NCI-H2107 treated with DMSO at 0.1 percent for 48 hours (cell line): Measurements from ENCODE around the gene FOXO1.

ENCODE experiments used
- DNase-seq: peaks from one replicate; lab custom pipeline; 2025; ENCODE audit not compliant: unreplicated experiment; lab: John Stamatoyannopoulos, UW

FOXO1 gene

DNA sequence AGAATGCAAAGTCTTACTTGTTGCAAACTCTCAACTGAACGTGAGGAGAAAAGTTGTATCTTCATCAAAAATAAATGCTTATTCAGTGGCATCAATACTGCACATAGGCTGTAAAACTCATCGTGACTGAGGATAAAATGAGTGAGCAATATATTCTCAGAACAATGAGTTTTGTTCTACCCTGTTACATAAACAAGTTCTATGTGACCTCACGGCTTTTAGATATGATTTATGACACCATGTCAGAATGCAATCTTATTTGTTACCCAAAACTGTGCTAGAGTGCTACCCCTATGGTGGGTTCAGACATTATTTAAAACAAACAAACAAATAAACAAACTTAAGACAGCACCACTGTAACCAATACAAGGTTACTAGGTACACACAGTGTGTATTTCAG is 55.4 kb downstream of the FOXO1 start:
- no peak for DNase-seq

DNA sequence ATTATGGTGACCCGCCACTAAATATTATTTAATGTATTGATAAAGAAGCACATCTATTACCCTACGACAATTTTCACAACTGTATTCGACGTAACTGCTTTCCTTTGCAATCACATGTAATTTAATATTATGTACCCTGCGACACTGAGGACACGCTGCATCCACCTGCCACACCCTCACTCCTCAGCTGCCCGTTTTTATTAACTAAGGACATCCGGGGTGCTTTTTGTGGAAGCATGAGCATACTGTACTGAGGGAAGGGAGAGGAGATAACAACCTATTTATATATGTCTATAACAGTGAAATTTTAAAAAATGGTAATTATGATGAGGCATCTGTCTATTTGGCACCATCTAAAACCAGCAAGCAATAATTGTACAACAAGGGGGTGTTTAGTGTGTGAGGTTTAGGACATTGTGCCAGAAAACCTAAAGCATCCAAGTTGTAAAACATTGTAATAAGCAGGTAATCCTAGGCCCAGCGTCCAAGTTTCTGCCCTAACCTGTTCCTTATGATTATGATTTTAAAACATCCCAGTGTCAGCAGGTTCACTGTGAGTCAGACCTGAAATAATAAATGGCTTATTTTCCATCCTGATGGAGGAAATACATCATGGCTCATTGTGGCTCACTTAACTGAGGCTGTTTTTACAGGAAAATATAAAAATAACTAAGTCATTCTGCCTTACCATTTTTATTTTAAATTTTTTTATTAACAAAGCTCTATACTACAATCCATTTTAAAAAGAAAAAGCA is 56.3 kb downstream of the FOXO1 start:
- DNase-seq, result no peak

DNA sequence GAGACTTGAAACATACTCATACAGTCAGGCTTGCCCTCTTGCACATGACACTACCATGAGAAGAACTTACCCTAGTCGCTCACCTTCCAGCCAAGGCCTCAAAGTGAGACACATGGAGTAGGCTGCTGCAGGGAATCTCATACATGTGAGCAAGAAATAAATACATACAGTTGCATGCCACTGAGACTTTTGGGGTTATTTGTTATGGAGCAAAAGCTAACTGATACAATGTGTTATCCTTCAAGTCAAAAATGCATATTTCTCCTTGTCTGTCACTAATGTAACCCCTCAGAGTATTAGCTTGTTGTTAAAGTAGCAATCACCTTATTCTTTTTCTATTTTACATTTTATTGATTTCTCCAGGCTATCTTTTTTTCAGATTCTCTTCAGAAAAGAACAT is 58.1 kb downstream of the FOXO1 start:
- DNase-seq, result no peak

DNA sequence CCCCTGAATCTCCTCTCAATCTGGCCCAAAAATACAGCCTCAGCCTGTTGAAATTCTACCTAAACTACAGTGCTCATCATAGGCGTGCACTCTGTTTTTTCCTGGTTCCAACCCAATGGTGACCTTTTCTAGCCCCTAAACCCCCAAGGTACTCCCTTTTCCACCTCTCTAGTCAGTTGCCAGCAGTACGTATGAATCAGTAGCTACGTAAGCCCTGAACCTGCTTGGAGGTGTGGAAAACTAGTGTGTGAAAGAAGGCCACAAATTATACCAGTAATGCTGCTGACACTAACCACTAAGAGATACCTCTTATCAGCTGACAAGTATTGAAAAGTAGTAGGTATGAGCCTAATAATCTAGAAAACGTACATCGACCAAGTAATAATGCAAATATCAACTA is 60.9 kb downstream of the FOXO1 start:
- no peak for DNase-seq

DNA sequence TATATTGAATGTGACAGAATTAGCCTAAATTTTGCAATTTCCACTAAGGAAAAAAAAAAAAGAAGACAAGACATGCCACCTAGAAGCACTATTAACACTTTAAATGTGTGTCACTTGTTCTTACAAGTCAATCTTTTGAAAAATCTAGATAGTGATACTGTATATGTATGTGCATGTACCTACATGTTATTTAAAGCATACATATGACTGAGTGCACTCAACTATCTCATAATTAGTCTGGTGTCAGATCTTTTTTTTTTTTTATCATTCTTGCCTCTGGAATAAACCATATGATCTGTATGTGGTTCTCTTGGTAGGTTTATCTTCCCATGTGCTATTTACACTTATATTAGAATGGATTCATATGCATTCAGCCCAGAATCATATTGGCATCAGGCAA is 62.3 kb downstream of the FOXO1 start:
- DNase-seq, result no peak

DNA sequence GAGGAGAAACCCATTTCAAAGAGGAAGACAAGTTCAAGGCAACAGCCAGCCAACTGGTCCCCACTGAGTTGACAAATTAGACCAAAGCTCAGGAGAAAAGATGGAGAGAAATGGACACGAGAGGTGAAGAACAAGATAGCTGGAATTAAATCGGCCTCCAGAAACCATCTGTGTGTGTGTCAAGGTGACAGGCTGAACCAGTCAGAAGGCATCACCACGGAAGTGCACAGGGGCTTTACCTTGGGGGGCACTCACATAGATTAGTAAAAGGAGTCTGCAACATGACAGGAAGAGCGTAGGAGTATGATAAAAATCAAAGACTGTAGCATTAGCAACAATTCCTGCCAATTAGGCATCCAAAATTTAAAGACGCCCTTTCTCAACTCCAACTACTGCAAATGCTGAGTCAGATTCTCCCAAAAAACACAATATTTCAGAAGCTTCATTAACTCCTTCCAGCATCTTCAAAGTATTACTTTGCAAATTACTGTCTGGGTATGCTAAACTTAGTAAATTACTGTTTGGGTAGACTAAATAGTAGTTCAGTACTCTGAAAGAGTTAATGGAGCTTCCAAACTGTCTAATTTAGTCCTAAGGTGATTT is 66.2 kb downstream of the FOXO1 start:
- DNase-seq, result no peak

DNA sequence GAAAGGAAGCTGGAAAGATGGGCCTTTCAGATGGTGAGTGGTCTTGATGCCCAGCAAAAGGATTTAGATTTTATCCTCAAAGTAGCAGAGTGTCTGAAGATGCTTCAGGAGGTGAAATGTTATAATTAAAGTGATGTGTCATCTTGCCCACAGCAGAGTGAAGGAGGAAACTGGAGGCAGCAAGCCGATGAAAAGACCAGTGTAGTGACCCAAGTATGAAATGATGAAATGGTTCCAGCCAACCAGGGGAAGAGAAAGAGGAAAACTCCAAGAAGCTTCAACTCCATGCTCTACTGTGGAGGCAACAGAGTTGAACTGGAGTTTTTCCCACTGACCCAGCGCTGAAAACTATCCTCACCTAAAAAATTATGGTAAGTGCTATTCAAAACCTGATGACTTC is 66.7 kb downstream of the FOXO1 start:
- no peak for DNase-seq

DNA sequence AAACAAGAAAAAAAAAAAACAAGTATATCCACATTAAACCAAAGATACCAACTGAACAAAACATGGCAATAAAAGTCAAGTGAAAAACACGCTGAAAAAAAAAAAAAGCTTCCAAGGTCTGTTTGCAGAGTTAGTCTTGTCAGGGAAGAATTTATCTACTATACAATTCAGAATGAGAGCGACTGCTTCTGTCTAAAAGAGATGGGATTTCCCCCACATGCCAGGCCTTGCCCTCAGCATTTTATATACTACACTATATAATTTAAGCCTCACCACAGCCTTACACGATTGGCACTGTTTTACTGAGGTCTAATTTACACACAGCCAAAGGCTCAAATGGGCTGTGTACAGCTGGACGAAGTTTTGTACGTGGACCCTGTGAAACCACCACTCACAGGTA is 67.3 kb downstream of the FOXO1 start:
- no peak for DNase-seq

DNA sequence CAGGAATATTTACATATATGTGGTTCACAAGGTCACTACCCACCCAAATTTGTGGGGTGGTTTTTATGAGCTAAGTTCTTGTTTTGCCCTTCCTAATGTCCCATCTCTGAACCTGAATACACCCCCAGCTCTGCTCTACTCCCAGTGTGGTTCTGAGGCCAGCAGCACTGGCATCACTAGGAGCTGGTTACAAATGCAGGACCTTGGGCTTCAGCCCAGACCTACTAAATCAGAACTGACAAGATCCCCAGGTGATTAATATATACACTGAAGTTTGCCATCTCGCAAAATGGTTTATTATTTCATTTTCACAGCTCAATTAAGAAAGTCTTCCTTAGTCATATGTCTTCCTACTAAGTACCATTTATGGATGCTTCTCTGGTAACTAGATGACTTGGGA is 67.9 kb downstream of the FOXO1 start:
- DNase-seq, result no peak

DNA sequence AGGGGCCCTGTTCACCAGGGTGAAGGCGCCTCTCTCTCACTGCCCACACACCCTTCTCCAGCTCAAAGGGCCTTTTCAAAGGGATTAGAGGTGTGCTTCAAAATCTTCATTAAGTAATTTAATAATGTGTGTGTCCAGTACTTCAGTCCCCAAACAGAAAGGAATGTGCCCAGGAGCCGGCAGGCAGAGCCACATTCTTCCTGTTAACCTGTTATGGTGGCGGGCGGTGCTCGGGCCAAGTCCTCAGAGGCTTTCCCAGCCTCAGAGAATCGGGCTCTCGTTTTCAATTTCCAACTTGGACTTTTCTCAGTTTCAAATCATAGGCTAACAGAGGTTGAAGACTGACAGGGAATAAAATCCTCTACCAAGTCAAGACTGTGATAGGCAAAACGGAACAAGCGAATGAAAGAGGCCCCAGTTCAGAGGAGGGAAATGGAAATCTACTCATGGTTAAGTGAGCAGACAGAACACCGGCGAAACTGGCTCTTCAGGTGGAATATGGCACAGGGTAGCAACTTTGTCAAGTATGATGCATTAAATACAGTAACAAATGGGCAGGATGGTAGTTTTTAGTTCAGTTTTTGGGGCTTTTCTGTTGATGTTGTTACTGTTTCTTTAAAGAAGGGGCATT is 68.6 kb downstream of the FOXO1 start:
- no peak for DNase-seq

DNA sequence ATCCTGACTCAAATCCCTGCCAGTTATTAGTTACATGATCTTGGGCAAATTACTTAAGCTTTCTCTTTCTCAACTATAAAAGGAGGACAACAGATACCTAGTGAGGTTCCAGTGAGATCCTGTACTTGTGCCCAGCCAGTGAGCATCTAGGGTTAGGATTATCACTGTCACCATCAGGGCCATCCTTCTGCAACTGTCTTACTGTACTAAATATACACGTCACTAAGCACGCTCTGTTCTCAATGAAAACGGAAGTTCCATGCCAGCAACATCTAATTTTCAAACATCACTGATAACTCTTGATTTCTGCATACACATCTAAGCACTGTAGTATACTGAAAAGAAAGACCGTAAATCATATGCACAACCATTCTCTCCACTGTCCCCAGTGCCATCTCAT is 70.0 kb downstream of the FOXO1 start:
- DNase-seq, result no peak

DNA sequence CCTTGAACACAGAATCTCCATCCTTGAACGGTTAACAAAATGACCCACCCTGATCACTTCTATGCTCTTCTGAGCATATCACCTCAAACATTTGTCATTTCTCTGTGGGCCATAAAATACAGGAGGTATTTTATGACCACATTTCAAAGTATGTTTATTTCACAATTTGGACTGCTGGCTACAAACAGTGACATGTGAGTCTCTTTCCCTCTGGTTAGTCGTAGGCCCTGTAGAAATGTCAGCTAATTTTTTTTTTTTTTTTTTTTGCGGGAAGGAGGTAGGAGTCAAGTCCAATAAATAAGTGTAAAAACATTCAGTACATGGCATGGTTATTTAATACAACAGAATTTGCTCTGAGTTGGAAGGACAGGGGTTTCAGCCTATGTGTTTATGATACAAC is 70.7 kb downstream of the FOXO1 start:
- no peak for DNase-seq

DNA sequence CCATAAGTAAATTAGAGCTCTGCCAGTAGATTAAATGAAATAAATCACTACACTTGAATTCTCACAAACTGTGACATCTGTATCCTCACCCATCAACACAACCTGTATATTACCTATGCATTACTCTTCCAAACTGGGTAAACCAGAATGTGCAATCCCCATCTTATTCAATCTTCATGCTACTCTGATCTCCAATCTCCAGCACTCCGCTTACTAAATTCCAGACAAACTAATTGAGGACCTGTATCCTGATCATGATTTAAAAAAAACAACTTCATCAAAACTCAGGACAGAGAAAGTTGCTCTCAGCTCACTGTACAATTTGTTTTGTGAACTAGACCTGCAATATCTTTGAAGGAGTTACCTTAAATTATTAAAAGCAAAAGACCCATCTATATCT is 74.4 kb downstream of the FOXO1 start:
- DNase-seq, result no peak

DNA sequence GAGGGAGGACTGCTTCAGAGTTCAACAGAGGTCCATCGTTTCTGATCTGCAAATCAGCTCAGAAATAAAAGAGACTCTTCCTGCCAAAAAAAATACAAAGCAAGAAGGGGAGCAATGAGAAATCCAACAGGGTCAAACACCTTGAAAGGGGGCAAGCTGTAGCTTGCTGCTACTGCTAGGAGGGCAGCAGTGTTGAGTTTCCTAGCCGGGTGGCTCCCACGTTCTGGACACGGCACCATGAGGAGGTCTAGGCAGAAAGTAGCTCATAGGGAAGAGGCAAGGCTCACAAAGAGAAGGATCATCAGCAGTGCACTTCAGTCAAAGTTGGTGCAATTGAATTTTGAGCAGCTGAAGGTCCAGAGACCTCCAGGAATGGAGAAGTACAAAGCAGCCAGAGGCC is 75.3 kb downstream of the FOXO1 start:
- DNase-seq, result no peak

DNA sequence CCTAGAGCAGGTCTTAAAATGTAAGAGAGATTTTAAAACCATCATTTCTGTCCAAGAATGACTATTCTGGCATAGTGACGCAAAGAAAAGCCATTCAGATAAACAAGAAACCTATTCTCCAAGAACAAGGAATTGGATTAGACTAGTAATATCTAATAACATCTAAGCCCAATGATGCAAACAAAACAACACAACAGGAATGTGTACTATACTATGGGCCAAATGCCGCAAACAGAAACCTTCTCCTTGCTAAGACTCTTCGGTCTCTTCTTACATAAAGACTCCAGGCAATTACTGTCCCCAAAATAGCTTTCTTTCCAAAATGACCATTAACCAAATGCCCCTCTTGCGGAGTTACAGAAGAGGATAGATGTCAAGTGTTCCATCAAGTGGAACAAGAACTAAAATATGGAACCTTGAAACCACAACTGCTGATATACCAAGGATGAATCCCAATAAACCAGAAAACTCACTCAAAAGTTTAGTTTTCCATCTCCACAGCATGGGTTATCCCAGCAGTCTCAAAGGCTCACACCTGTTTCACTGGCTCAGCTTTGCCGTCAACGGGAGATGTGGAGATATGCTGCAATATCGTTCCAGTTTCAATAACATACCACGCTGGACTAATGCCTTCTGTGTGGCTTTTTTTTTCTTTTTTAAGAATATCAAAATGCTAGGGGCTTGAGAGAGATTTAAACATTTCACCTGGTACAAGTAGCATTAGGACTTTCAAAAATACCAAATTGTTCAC is 76.2 kb downstream of the FOXO1 start:
- no peak for DNase-seq

DNA sequence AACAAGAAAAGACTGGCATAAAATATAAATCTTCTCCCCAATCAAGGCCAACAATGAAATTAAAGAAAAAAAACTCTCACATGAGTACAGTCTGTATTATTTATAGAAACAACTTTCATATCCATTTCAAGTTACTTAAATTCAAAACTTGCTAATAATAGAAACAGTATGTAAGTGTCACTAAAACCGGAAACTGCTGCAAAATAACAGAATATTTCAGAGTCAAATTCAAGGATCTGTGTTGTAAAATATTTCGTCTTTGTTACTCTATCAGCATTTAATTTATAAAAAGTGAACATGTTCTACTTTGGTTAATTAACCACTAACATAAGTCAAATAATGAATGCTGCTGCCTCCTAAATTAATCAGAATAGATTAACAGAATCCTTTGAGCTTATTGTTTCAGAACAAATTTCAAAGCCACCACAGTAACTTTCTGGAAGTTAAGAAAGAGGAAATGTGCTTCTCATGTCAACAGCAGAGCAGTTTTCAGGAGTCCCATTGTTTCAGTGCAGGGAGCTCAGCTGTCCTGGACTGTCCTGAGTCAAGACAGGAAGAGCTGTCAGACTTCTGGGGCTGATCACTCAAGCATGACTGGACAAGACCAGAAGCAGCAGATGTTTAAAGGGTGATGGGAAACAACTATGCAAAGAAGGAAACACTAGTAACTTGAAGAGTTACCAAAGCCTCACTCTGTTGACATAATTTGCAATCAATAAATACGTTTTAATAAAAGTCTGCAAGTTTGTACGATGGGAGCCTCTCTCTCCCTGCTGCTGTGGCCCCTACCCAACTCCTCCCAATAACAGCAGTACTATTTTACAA is 76.9 kb downstream of the FOXO1 start:
- DNase-seq, result no peak

DNA sequence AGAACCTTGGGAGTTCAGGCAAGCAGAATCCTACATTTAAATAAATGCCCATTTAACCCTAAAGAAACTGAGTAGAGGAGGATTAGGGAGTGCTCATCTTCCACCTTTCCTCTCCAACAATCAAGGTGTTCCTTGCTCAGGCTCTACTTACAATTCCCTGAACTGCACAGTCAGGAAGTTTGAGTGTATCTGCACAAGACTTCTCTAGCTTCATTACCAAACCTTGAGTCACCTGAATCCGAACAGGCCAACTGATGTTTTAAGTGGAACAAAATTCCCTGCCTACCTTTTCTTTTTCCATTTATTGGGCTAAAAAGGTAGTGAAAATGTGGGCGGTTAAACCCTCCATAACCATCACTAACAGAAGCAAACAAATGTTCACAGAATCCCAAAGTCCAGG is 78.3 kb downstream of the FOXO1 start:
- DNase-seq, result no peak

DNA sequence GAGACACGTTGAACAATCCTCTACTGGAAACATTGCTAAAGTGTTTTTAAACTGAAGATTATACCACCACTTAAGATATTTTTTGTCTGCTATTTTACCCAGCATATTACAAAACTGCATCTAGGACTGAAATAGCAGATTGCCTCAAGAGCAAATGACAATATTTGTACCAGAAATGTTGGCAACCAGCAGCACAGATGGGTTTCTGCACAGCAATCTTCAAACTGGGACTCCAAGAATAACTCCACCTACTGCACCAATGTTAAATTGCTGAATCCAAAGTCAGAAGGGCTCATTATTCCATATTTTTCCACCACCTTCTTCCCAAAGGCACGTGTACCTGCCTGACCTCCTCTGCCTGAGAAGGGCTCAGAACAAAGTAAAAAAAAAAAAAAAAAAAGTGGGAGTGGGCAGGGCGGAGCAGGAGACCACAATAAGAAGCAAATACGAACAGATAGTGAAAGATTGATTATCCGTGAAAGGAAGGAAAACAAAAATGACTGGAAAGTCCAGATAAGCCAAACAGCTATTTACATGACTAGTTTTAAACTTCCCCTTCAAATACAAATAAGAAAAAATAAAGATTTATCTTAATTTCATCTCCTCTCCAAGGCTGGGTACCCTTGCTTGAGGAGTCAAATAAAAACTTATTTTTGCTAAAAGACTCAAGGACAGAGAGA is 79.4 kb downstream of the FOXO1 start:
- DNase-seq, result no peak

DNA sequence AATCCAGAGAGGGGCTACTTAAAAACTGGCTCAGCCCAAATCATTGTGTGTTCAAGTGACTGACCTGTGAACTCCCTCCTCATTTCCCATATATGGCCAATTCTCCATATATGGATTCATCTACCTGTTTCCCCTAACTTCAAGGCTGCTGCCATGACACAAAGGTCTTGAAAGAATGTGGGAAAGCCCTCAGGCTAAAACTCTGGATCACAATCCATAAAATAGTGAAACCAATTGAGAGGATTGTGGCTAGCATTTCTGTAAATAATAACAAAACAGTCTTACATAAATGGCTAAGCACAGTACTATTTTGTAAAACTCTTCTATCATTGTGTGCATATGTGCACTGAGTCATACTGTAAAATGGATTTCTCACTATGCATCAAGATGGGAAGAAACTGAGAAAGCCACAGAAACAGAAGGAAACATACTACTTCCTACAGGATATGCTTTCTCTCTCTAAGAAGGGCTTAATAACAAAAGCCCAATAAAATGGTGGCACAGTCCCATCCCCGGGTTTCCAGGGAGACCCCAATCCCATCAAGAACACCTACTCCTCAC is 80.5 kb downstream of the FOXO1 start:
- DNase-seq, result no peak

DNA sequence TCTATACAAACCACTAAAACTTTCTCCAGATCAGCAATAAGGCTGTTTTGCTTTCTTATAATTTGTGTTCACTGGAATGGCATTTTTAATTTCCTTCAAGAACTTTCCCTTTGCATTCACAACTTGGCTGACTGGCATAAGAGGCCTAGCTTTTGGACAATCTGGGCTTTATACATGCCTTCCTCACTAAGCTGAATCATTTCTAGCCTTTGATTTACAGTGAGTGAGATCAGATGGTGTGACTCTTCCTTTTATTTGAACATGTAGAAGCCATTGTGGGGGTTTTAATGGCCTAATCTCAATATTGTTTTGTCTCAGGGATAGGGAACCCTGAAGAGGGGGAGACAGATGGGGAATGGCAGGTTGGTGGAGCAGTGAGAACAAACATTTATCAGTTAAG is 82.7 kb downstream of the FOXO1 start:
- DNase-seq, result no peak
